HepG2 (cell line): ENCODE data around the gene ADIPOR2. TPM values are rescaled to one million over a fixed set of nuclear protein-coding genes. Genes with fewer than 3 reads are reported as not detected.

ENCODE experiments used
- AGO1 ChIP-seq: fragments of 200-400 bp; formaldehyde crosslinking; IDR thresholded peaks from 2 replicates; pipeline ENCODE4 v1.6.1; 2017; ENCODE audit warnings: mild to moderate bottlenecking, low read depth, low read length, moderate library complexity; ENCODE audit not compliant: poor library complexity, severe bottlenecking
- ATF7-NPFF ChIP-seq: sonication (generic); formaldehyde crosslinking; IDR thresholded peaks from 2 replicates; pipeline ENCODE4 v1.8.1; 2023; ENCODE audit warnings: mild to moderate bottlenecking, low read depth, missing genetic modification reagents, moderate library complexity
- CENPT ChIP-seq: sonication (generic); formaldehyde crosslinking; IDR thresholded peaks from 2 replicates; pipeline ENCODE4 v1.8.0; 2022; ENCODE audit warnings: low read depth, mild to moderate bottlenecking, moderate library complexity, missing genetic modification reagents
- DMAP1 ChIP-seq: IDR thresholded peaks from 2 replicates; pipeline ENCODE4 v1.6.1; 2016
- EZH2 ChIP-seq: conservative IDR thresholded peaks from 2 replicates; pipeline ENCODE4 v1.6.1; 2012; ENCODE audit warnings: mild to moderate bottlenecking, low read depth, low read length, moderate library complexity
- FOXP1 ChIP-seq, 2 experiments: fragments of 450-650 bp in 1 of 2; IDR thresholded peaks; 2 replicates each; pipeline ENCODE4 v1.6.1; 2017 to 2018; ENCODE audit warnings: antibody characterized with exemption in 1 of 2
- HNRNPL ChIP-seq: fragments of 200-400 bp; formaldehyde crosslinking; IDR thresholded peaks from 2 replicates; pipeline ENCODE4 v1.6.1; 2017; ENCODE audit warnings: mild to moderate bottlenecking, low read depth, low read length
- MYPOP ChIP-seq: sonication (generic); formaldehyde crosslinking; IDR thresholded peaks from 2 replicates; pipeline ENCODE4 v1.8.1; 2023; ENCODE audit warnings: mild to moderate bottlenecking, moderate library complexity, missing genetic modification reagents
- NCOA5 ChIP-seq: sonication (generic); formaldehyde crosslinking; IDR thresholded peaks from 2 replicates; pipeline ENCODE4 v1.4.0; 2020; ENCODE audit warnings: missing genetic modification reagents
- NFE2L1 ChIP-seq: sonication (generic); formaldehyde crosslinking; IDR thresholded peaks from 2 replicates; pipeline ENCODE4 v1.4.0; 2020; ENCODE audit warnings: missing genetic modification reagents, mild to moderate bottlenecking, borderline replicate concordance
- PPARG ChIP-seq: conservative IDR thresholded peaks from 2 replicates; pipeline ENCODE4 v1.6.1; 2016; ENCODE audit warnings: missing biosample characterization, missing genetic modification reagents
- RFXANK ChIP-seq: IDR thresholded peaks from 2 replicates; pipeline ENCODE4 v1.6.1; 2016
- ZKSCAN1 ChIP-seq: fragments of 150-350 bp; IDR thresholded peaks from 2 replicates; pipeline ENCODE4 v1.6.1; 2014; ENCODE audit warnings: low read length
- ZNF205 ChIP-seq: IDR thresholded peaks from 2 replicates; pipeline ENCODE4 v1.6.1; 2018; ENCODE audit warnings: missing biosample characterization, missing genetic modification reagents
- ZNF24 ChIP-seq: fragments of 450-650 bp; IDR thresholded peaks from 2 replicates; pipeline ENCODE4 v1.6.1; 2017; ENCODE audit warnings: antibody characterized with exemption, mild to moderate bottlenecking
- ZNF280B ChIP-seq: sonication (generic); formaldehyde crosslinking; IDR thresholded peaks from 2 replicates; pipeline ENCODE4 v1.5.0; 2020; ENCODE audit warnings: missing genetic modification reagents, mild to moderate bottlenecking, borderline replicate concordance
- ZNF432 ChIP-seq: sonication (generic); formaldehyde crosslinking; IDR thresholded peaks from 2 replicates; pipeline ENCODE4 v1.5.0; 2020; ENCODE audit warnings: missing genetic modification reagents, mild to moderate bottlenecking, borderline replicate concordance
- ZNF703 ChIP-seq: sonication (generic); formaldehyde crosslinking; IDR thresholded peaks from 2 replicates; pipeline ENCODE4 v1.5.1; 2020; ENCODE audit warnings: missing genetic modification reagents, mild to moderate bottlenecking, moderate library complexity, borderline replicate concordance
- ZNF724P ChIP-seq: sonication (generic); formaldehyde crosslinking; IDR thresholded peaks from 2 replicates; pipeline ENCODE4 v1.8.0; 2022; ENCODE audit warnings: missing genetic modification reagents, borderline replicate concordance
- ZNF841 ChIP-seq: sonication (generic); formaldehyde crosslinking; IDR thresholded peaks from 2 replicates; pipeline ENCODE4 v1.8.1; 2023; ENCODE audit warnings: missing genetic modification reagents, borderline replicate concordance
- polyA plus RNA-seq, 8 experiments: library from polyadenylated mRNA; depleted of rRNA in 3 of 8; stranded (reverse) in 7 of 8; unstranded in 1 of 8; fragments of >200 nt; fragmentation: Illumina TruSeq in 4 of 8; extraction: Trizol in 4 of 8; gene quantifications; 2 replicates each; pipeline versions ENCODE4 v1.2.1 to v1.2.3, GENCODE V29; 2011 to 2016; ENCODE audit warnings: low read depth in 4 of 8, missing spikeins in 1 of 8, mixed read lengths in 1 of 8; ENCODE audit not compliant: insufficient read depth in 1 of 8
- total RNA-seq, 5 experiments: library from RNA; depleted of rRNA; stranded (reverse); fragments of >200 nt; fragmentation: Illumina TruSeq; extraction: Trizol; gene quantifications; 2 replicates each; pipeline ENCODE4 v1.2.3, GENCODE V29; 2016; ENCODE audit warnings: low read depth in 1 of 5
- TF ChIP-seq, protein P1 (sequence below): IDR thresholded peaks from 2 replicates; pipeline ENCODE4 v1.6.1; 2016
- TF ChIP-seq, protein P2 (sequence below): sonication (generic); formaldehyde crosslinking; IDR thresholded peaks from 2 replicates; pipeline ENCODE4 v1.4.0; 2020; ENCODE audit warnings: mild to moderate bottlenecking, low read depth, missing genetic modification reagents
- TF ChIP-seq, protein P3 (sequence below): sonication (generic); formaldehyde crosslinking; IDR thresholded peaks from 2 replicates; pipeline ENCODE4 v1.8.0; 2022; ENCODE audit warnings: mild to moderate bottlenecking, missing genetic modification reagents; ENCODE audit not compliant: insufficient replicate concordance

The ADIPOR2 gene
- total and polyA plus RNA-seq, 2 of the 13 experiments (the other 11 are each of a cell fraction or from before 2014, with no cell fraction given) = 35.2 to 52.2 TPM

- TF ChIP-seq, protein P1, sequence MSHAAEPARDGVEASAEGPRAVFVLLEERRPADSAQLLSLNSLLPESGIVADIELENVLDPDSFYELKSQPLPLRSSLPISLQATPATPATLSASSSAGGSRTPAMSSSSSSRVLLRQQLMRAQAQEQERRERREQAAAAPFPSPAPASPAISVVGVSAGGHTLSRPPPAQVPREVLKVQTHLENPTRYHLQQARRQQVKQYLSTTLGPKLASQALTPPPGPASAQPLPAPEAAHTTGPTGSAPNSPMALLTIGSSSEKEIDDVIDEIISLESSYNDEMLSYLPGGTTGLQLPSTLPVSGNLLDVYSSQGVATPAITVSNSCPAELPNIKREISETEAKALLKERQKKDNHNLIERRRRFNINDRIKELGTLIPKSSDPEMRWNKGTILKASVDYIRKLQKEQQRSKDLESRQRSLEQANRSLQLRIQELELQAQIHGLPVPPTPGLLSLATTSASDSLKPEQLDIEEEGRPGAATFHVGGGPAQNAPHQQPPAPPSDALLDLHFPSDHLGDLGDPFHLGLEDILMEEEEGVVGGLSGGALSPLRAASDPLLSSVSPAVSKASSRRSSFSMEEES (CRISPR knock-in tag) = 0 out of 2 replicates have a peak, but pooled peaks have one; percentile 17
- TF ChIP-seq ZNF703 (CRISPR knock-in tag) (no peak), HNRNPL (no peak), PPARG (peak; percentile 61; the same call in 1 of the 2 replicates), RFXANK (CRISPR knock-in tag) (0 out of 2 replicates have a peak, but pooled peaks have one; percentile 66), AGO1 (no peak), ZNF280B (CRISPR knock-in tag) (no peak), DMAP1 (CRISPR knock-in tag) (peak; percentile 49; the same call in 1 of the 2 replicates), ZNF205 (CRISPR knock-in tag) (0 out of 2 replicates have a peak, but pooled peaks have one; percentile 27), ATF7-NPFF (CRISPR knock-in tag) (peak; percentile 43; the same call in 1 of the 2 replicates), ZNF432 (no peak), EZH2 (no peak), NFE2L1 (CRISPR knock-in tag) (no peak), FOXP1 (IDR thresholded peaks at IDR 0.05) (no peak), FOXP1 (CRISPR knock-in tag; IDR thresholded peaks at IDR 0.05) (0 out of 2 replicates have a peak, but pooled peaks have one; percentile 12), ZNF724P (CRISPR knock-in tag) (no peak), ZKSCAN1 (no peak), CENPT (CRISPR knock-in tag) (no peak), MYPOP (no peak), ZNF841 (CRISPR knock-in tag) (no peak), ZNF24 (no peak), NCOA5 (CRISPR knock-in tag) (no peak)
- TF ChIP-seq, protein P2, sequence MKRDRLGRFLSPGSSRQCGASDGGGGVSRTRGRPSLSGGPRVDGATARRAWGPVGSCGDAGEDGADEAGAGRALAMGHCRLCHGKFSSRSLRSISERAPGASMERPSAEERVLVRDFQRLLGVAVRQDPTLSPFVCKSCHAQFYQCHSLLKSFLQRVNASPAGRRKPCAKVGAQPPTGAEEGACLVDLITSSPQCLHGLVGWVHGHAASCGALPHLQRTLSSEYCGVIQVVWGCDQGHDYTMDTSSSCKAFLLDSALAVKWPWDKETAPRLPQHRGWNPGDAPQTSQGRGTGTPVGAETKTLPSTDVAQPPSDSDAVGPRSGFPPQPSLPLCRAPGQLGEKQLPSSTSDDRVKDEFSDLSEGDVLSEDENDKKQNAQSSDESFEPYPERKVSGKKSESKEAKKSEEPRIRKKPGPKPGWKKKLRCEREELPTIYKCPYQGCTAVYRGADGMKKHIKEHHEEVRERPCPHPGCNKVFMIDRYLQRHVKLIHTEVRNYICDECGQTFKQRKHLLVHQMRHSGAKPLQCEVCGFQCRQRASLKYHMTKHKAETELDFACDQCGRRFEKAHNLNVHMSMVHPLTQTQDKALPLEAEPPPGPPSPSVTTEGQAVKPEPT (CRISPR knock-in tag) = peak; percentile 74; the same call in 1 of the 2 replicates
- TF ChIP-seq, protein P3, sequence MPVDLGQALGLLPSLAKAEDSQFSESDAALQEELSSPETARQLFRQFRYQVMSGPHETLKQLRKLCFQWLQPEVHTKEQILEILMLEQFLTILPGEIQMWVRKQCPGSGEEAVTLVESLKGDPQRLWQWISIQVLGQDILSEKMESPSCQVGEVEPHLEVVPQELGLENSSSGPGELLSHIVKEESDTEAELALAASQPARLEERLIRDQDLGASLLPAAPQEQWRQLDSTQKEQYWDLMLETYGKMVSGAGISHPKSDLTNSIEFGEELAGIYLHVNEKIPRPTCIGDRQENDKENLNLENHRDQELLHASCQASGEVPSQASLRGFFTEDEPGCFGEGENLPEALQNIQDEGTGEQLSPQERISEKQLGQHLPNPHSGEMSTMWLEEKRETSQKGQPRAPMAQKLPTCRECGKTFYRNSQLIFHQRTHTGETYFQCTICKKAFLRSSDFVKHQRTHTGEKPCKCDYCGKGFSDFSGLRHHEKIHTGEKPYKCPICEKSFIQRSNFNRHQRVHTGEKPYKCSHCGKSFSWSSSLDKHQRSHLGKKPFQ (CRISPR knock-in tag) = no peak
Measured at GRCh38 chr12:1690578-1691122, at the start of gene ADIPOR2 (continued).
